HG02981 (cell line): ENCODE data around the gene ADAMTS16.

ENCODE experiments used
- ATAC-seq: cut with Tn5 transposase; IDR thresholded peaks from one replicate; pipeline ENCODE4 v1.9.1; 2021; ENCODE audit warnings: mild to moderate bottlenecking, moderate library complexity; ENCODE audit not compliant: unreplicated experiment

Gene ADAMTS16

DNA sequence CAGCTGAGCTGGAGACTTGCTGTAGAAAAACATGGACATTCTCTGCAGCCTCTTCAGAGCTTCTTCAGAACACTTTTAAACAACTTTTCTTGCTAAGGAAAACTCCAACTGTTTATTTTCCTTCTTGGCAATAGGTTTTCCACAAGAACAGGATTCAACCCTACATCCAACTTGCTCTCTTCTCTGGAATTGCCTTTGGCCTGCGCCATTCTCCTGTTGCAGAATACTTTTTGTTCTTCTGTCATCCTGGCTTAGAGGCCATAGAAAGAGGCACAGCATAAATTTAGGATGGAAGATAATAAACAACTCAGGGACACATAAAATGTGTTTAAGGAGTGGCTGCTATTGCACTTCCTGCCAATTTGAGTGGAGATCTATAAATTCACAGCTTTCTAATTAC is 227.6 kb downstream of the ADAMTS16 start:
- ATAC-seq: no peak

DNA sequence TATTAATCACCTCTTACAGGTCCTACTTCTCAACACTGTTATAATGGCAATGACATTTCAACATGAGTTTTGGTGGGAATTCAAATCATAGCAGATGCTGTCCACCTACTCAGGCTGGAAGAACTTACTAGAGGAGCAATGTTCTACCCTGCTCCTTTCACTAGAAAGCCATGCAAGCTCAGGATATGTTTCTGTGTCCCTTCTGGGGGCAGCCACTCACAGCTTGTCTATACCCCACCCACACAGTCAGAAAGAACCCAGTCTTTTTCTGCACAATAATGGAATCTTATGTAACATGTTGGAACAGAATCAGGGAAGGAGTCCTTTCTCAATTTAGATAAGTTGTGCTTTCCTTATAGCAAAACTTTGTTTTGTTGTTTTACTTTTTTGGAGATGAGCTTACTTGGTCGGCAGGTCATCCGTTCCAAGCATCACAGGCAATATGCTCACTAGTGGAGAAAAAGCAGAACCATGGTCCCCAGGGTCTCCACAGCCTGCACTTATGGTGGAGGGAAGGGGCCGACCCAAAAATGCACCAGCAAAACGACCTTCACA is 229.0 kb downstream of the ADAMTS16 start:
- no peak for ATAC-seq
